ENCODE results near the gene THBD.

Gene THBD

DNA sequence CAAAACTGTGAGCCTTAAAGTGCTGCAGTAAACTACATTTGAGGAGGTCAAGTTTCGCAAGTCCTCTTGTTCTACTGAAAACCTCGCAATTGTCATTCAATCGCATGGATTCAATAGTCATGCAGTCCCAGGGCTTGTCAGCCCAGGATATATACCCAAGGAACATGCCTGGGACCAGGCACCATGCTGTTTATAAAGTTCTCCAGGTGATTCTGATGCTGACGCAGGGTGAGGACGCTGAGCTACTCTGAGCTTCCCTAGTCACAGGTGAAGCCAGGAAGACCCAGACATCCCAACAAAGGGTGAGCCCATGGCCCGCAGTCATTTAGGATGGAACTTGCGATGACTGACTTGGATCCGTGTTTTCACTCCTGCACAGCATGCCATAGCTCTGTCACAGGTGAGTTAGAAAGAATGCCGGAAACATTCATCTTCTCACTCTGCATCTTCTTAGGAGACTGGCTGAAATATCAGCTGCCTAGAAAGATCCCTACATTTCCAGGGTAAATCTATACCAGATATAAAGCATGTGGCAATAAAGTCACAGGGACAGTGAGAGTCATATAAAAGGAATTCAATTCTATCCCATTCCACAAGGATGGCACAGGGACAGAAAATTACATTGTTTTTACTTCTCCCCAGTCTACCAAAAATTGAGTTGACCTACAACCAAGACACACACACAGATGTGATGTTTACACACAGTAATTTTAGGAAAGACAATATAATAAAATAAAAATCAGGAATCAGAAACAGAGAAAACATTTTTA lies 41.4 kb downstream of the THBD start:
- no peak for DNase-seq

DNA sequence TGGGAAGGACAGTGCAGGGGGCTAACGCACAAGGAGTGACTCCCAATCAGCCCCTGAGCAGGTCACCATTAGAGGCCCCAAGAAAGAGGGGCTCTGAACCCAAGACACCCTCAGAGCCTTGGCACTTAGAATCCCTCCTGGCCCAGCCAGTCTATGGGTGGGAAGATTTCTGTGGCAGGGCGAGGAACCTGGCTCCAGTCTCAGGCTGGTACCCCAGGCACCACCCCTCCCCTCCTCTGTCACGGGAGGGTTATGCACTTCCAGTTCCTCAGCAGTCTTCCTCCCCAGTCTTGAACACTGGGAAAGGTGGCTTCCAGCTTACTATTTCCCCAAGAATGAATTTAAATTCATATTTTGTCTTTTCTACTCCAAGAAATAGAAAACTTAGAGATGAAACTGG lies 42.0 kb downstream of the THBD start:
- no peak for DNase-seq

DNA sequence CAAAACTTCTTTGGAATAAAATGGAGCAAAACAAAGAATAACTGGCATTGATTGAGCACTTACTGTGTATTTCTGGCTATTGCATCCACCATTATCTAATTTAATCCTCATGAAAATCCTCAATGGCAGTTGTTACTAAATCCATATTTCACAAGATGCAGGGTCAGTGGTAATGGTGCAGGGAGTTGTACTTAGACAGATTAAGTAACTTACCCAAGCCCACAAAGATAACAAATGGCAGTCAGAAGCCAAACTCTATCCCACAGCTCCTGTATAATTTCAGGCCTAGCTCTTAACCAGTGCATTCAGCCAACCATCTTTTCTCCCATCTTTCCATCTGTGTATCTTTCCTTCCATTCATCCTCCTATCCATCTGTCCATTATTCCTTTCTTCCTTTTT lies 43.7 kb downstream of the THBD start:
- DNase-seq: no peak

DNA sequence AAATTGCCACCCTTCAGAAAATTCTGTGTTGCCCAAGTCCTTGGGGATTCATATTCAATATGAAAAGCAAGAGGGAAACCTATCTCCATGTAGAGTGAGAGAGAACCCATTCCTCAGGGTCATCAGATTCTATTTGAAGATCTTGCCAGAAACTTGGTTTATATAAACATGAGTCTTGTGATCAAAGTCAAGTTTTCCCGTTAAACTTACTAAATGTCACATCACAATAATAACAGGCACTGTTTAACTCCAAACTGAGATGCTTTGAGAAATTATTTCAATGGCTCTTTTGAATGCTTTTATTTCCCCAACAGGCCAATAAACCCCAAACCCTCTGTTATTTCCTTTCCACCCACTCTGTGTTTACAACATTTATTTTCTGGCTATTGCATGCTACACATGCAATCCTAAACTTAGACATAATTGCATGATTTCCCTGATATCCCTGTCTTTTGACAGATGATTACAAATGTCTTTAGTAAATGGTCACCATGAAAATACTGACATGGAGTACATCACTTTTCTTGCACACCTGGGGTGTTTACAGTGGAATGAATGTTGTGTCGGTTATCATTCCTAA lies 45.5 kb downstream of the THBD start:
- no peak for DNase-seq

DNA sequence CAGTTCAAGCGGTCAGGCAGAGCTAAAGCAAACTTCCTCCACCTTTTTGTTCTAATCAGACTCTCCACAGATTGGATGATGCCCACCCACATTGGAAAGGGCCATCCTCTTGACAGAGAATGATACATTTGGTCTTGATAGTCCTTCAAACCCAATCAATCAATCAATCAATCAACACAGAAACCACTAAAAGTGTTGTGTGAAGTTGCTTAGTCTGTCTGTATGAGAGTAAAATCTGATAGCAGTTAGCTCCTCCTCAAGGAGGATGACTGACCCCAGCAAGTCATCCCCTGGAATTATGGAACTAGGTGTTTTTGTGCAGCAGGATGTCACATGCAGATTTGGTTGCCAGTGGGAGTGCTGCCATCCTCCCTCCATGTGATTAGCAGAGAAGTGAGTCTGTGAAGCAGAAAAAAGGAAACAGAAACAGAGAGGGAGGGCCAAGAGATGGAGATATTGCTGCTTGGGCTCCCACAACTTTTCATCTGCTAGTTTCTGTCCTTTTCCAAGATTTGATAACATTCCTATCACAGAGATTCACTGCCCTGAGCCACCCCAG lies 46.3 kb downstream of the THBD start:
- DNase-seq: no peak

DNA sequence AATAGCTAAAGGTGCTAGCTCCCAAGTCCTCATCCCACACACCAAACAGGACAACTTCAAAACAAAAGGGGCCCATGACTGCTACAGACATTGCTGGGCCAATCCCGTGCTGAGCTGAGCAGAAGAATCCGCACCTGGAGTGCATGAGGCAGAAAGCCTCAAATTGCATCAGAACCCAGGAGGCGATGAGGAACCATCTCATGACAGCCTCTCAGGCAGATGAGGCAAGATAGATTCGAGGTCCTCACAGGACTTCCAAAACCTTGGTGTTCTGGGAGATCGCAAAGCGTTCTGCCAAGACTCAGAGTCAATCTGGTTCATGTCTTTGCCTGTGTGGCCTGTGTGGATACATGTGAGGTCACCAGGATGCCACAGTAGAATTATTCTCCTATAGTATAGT lies 47.2 kb downstream of the THBD start:
- no peak for DNase-seq

DNA sequence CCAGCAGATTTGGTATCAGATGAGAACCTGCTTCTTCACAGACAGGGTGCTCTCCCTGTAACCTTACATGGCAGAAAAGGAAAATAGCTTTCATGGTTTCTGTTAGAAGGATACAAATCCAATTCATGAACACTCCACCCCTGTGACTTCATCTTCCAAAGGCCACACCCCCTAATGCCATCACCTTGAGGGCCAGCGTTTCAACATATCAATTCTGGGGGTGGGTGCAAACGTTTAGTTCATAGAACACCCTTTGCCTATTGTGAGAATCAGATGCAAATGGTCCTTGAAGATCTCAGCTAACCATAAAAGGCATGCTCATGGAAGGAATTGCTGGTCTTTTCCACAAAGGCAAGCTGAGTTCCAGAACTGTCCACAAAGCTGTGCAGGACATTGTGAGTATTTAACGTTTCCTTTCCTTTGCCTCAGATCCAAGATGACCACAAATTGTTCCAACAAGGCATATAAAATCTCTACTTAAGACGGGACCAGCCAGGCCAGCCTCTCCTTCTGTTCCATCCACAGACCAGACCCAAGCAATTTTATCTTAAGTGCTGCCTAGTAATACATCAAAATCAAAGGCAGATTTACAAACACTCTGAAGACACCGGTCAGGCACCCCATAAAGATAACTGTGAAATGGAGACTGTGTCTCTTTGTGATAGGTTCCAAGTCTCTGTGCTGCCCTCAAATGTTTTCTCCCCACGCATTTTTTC lies 49.1 kb downstream of the THBD start:
- no peak for DNase-seq

DNA sequence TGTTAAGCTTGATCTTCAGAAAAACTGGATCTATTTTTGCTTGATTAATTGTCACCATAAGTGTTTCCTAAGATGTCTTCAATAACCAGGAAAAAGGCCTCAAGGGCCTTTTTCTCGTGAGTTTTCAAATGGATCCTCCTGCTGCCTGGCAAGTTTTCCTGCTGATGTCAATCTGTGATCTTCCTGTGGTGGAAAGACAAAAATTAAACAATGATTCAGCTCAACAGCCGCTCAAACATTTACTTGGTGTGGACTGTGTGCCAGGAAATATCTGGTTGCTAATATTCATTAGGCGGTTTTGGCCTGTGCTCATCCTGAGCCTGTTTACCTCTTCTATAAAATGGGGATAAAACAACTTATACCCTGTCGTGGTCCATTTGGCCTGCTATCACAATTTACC lies 49.7 kb downstream of the THBD start:
- DNase-seq: no peak

DNA sequence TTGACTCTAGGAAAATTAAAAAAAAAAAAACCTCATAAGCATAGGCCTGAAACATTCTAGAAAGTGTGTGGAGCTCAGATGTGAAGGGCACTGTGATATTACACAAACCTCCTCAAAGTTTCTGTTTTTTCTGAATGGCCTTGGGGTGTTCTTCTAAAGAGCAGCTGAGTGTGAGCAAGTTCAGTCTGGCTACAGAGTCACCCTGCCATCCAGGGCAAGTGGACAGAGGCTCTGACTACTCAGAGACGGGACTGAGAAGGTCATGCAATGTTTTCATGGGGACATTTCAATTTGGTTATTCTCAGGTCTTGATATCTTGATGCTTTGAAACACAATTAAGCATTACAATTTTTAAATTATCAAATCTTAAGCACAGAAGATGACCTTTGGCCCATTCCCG lies 51.0 kb downstream of the THBD start:
- DNase-seq: no peak

DNA sequence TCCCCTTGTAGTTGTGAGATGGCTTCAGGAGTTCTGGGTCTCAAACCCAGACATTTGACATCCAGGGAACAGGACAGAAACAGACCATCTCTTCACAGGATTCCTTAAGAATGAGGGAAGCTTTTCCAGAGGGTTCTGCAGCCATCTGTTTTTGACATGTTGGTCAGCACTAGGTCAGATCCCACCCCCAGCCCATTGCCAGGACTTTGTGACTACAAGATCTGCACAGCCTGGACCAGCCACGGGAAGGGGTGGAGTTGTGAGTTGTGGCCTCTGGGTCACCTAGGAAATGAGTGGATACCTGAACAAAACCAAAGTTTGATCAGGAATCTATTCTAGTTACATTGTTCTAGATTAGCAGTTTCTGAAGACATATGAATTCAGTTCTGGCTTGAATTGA lies 53.5 kb downstream of the THBD start:
- DNase-seq: no peak

Measured in activated effector memory CD4-positive, alpha-beta T cell treated with Interleukin-2 at 50 U/mL for 16 hours (primary cell).